Measurements from ENCODE around the gene ADAMTS1. TPM values are rescaled to one million over a fixed set of nuclear protein-coding genes. Genes with fewer than 3 reads are reported as not detected.

ADAMTS1 gene
- total and polyA plus RNA-seq, 2 of the 13 experiments (the other 11 are each of a cell fraction or from before 2014, with no cell fraction given): 0.02 to 0.11 TPM

DNA sequence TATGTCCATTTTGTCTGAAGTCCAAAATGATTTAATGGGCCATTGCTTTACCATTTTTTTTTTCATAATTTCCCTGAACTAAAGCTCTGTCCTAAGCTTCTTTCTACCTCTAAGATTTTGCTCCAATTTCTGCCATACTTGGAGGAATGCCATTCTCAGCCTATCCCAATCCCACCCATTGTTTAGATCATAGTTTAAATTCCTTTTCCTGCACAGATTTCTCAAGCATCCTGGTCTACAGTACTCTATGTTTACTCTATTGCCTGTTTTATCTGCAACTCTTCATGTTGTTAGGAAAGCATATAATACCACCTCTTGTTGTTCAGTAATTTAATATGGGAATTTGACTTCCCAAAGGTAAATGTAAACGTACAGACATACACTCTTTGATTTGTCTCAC, 30.8 kb downstream of the ADAMTS1 start:
- 0% methylated on average over 1 of the region's 1 CpG for WGBS (ENCODE audit: low lambda C conversion rate)
- Histone ChIP-seq H3K9ac (ENCODE audit: insufficient read depth, low read depth, low read length) (no peak overlapping the region), H4K20me1 (ENCODE audit: insufficient read depth, low read length) (no peaks in the 10 kb centered on the region), H3K27me3 (ENCODE audit: control insufficient read depth in 1 of 2, insufficient read depth in 2 of 2, low read length in 2 of 2) (no peaks in the 10 kb centered on the region; a peak in 1 of 5 replicates), H3K79me2 (ENCODE audit: insufficient read depth, low read length) (no peaks in the 10 kb centered on the region), H3K9me3 (ENCODE audit: low read length) (no peaks in the 10 kb centered on the region), H3K36me3 (replicated peaks in 1 of 2; ENCODE audit: control insufficient read depth in 1 of 2, insufficient read depth in 2 of 2, low read length in 2 of 2) (no peaks in the 10 kb centered on the region), H3K27ac (ENCODE audit: extremely low read length, insufficient read depth, low read length) (no peak overlapping the region), H3K4me1 (ENCODE audit: insufficient read depth, low read length) (no peaks in the 10 kb centered on the region), H3K4me2 (ENCODE audit: low read depth, low read length) (no peak overlapping the region), H3K4me3 (replicated peaks in 1 of 3; ENCODE audit: insufficient read depth in 1 of 3, low read depth in 2 of 3, low read length in 3 of 3) (no peak overlapping the region), H2AFZ (ENCODE audit: low read length) (no peak overlapping the region)
- in situ Hi-C loops (cut with HindIII; ENCODE audit: extremely low pct_ligation_motif_present, low pct_unique_long_range_greater_than_20kb) (no loop called here), intact Hi-C loops (cut with micrococcal nuclease; ENCODE audit: unreplicated experiment) (no loop called here)
- ATAC-seq: no peak
- POLR2A ChIA-PET: no interaction called here
- CTCF ChIA-PET (ENCODE audit: low intra/inter-chr PET ratio, low total read pairs): no interaction called here
- FAIRE-seq: no peak
- no TSS peak for BruUV-seq (replicated peaks)
- TF ChIP-seq JUND (CRISPR knock-in tag; IDR thresholded peaks at IDR 0.05): no peak
- TF ChIP-seq, protein P1, sequence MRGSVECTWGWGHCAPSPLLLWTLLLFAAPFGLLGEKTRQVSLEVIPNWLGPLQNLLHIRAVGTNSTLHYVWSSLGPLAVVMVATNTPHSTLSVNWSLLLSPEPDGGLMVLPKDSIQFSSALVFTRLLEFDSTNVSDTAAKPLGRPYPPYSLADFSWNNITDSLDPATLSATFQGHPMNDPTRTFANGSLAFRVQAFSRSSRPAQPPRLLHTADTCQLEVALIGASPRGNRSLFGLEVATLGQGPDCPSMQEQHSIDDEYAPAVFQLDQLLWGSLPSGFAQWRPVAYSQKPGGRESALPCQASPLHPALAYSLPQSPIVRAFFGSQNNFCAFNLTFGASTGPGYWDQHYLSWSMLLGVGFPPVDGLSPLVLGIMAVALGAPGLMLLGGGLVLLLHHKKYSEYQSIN (CRISPR knock-in tag; IDR thresholded peaks at IDR 0.05; ENCODE audit: borderline replicate concordance): no peak
- TF ChIP-seq TGIF2 (CRISPR knock-in tag; IDR thresholded peaks at IDR 0.05): no peak
- no peak for DNase-seq (ENCODE audit: low spot score)

DNA sequence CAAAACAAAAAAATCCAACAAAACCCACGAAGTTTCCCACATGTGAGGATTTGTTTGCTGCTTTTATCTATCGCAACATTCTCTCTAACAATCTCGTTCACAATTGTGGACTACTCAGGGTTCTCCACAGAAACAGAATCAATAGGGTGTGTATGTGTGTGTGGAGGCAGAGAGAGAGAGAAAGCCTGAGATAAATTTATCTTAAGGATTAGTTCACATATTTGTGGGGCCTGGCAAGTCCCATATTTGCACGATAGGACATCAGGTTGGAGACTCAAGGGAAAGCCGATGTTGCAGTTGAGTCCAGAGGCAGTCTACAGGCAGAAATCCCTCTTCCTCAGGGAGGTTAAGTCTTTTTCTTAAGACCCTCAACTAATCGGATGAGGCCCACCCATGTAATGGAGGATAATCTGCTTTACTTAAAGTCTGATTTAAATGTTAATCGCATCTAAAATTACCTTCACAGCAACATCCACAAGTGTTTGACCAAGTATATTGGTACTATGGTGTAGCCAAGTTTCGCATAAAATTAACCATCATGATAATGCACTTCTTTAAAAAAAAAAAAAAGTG, 31.7 kb downstream of the ADAMTS1 start:
- H3K79me2 ChIP-seq (ENCODE audit: insufficient read depth, low read length): no peaks in the 10 kb centered on the region
- no peaks in the 10 kb centered on the region for H4K20me1 ChIP-seq (ENCODE audit: insufficient read depth, low read length)
- DNase-seq (ENCODE audit: low spot score): no peak
- no peaks in the 10 kb centered on the region for H3K4me1 ChIP-seq (ENCODE audit: insufficient read depth, low read length)
- no peak overlapping the region for H3K4me3 ChIP-seq (replicated peaks in 1 of 3; ENCODE audit: insufficient read depth in 1 of 3, low read depth in 2 of 3, low read length in 3 of 3)
- 16% methylated on average over 8 of the region's 8 CpGs for WGBS (ENCODE audit: low lambda C conversion rate)
- no peaks in the 10 kb centered on the region for H3K27me3 ChIP-seq (ENCODE audit: control insufficient read depth in 1 of 2, insufficient read depth in 2 of 2, low read length in 2 of 2)
- H3K9ac ChIP-seq (ENCODE audit: insufficient read depth, low read depth, low read length): no peak overlapping the region
- in situ Hi-C loops (cut with HindIII; ENCODE audit: extremely low pct_ligation_motif_present, low pct_unique_long_range_greater_than_20kb): no loop called here
- H2AFZ ChIP-seq (ENCODE audit: low read length): no peak overlapping the region
- no peak overlapping the region for H3K27ac ChIP-seq (ENCODE audit: extremely low read length, insufficient read depth, low read length)
- no peaks in the 10 kb centered on the region for H3K36me3 ChIP-seq (replicated peaks in 1 of 2; ENCODE audit: control insufficient read depth in 1 of 2, insufficient read depth in 2 of 2, low read length in 2 of 2)
- CTCF ChIA-PET (ENCODE audit: low intra/inter-chr PET ratio, low total read pairs): no interaction called here
- no peak for ATAC-seq
- POLR2A ChIA-PET: no interaction called here
- no TSS peak for BruUV-seq (replicated peaks)
- no peaks in the 10 kb centered on the region for H3K9me3 ChIP-seq (ENCODE audit: low read length)
- intact Hi-C loops (cut with micrococcal nuclease; ENCODE audit: unreplicated experiment): no loop called here
- H3K4me2 ChIP-seq (ENCODE audit: low read depth, low read length): no peak overlapping the region
- no peak for FAIRE-seq
- TF ChIP-seq, protein P2, sequence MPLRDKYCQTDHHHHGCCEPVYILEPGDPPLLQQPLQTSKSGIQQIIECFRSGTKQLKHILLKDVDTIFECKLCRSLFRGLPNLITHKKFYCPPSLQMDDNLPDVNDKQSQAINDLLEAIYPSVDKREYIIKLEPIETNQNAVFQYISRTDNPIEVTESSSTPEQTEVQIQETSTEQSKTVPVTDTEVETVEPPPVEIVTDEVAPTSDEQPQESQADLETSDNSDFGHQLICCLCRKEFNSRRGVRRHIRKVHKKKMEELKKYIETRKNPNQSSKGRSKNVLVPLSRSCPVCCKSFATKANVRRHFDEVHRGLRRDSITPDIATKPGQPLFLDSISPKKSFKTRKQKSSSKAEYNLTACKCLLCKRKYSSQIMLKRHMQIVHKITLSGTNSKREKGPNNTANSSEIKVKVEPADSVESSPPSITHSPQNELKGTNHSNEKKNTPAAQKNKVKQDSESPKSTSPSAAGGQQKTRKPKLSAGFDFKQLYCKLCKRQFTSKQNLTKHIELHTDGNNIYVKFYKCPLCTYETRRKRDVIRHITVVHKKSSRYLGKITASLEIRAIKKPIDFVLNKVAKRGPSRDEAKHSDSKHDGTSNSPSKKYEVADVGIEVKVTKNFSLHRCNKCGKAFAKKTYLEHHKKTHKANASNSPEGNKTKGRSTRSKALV (CRISPR knock-in tag; IDR thresholded peaks at IDR 0.05): no peak
- no peak for TF ChIP-seq MIER3 (CRISPR knock-in tag; IDR thresholded peaks at IDR 0.05; ENCODE audit: borderline replicate concordance)
- TF ChIP-seq FOSL2 (CRISPR knock-in tag; IDR thresholded peaks at IDR 0.05): no peak
- TF ChIP-seq ZNF20 (CRISPR knock-in tag; IDR thresholded peaks at IDR 0.05): no peak
- no peak for TF ChIP-seq SP4 (CRISPR knock-in tag; IDR thresholded peaks at IDR 0.05)
- no peak for TF ChIP-seq ZNF577 (CRISPR knock-in tag; IDR thresholded peaks at IDR 0.05; ENCODE audit: borderline replicate concordance, low read depth)
- TF ChIP-seq HDAC1 (CRISPR knock-in tag; IDR thresholded peaks at IDR 0.05): no peak
- TF ChIP-seq SOX6 (IDR thresholded peaks at IDR 0.05): no peak
- TF ChIP-seq SOX6 (CRISPR knock-in tag; IDR thresholded peaks at IDR 0.05): no peak
- no peak for TF ChIP-seq ZNF263 (CRISPR knock-in tag; IDR thresholded peaks at IDR 0.05)
- TF ChIP-seq, protein P3, sequence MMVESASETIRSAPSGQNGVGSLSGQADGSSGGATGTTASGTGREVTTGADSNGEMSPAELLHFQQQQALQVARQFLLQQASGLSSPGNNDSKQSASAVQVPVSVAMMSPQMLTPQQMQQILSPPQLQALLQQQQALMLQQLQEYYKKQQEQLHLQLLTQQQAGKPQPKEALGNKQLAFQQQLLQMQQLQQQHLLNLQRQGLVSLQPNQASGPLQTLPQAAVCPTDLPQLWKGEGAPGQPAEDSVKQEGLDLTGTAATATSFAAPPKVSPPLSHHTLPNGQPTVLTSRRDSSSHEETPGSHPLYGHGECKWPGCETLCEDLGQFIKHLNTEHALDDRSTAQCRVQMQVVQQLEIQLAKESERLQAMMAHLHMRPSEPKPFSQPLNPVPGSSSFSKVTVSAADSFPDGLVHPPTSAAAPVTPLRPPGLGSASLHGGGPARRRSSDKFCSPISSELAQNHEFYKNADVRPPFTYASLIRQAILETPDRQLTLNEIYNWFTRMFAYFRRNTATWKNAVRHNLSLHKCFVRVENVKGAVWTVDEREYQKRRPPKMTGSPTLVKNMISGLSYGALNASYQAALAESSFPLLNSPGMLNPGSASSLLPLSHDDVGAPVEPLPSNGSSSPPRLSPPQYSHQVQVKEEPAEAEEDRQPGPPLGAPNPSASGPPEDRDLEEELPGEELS (CRISPR knock-in tag; IDR thresholded peaks at IDR 0.05): no peak
- TF ChIP-seq ZNF333 (CRISPR knock-in tag; IDR thresholded peaks at IDR 0.05; ENCODE audit: borderline replicate concordance): no peak
- TF ChIP-seq GZF1 (CRISPR knock-in tag; IDR thresholded peaks at IDR 0.05): no peak

Measured in HepG2 (cell line).